ENCODE results near the gene SPON1. TPM values are rescaled to one million over a fixed set of nuclear protein-coding genes. Genes with fewer than 3 reads are reported as not detected.

Gene SPON1
- total and polyA plus RNA-seq, 2 experiments from 2014 or later, result 2.9 to 6.4 TPM

- no peaks in the 10 kb centered on the region; the same call in 1 of the 2 replicates for H3K36me3 ChIP-seq (ENCODE audit: insufficient read depth)
- H3F3A ChIP-seq (replicated peaks; ENCODE audit: low read depth), result peaks cover 14% of the 10 kb centered on the region
- Mint-ChIP-seq H3K4me1 (no peaks in the 10 kb centered on the region), H3K4me3 (no peak overlapping the region), H3K36me3 (ENCODE audit: low read depth) (peaks cover 49% of the 10 kb centered on the region), H3K9me3 (peaks cover 42% of the 10 kb centered on the region), H3K27ac (no peak overlapping the region), H3K27me3 (ENCODE audit: insufficient read depth, low read depth, poor library complexity) (peaks cover 27% of the 10 kb centered on the region)
- H3K27me3 ChIP-seq (ENCODE audit: insufficient read depth), result no peaks in the 10 kb centered on the region
- no peak overlapping the region for H3K27ac ChIP-seq (ENCODE audit: low read depth)
- no peak overlapping the region for H3K4me3 ChIP-seq
- H4K20me1 ChIP-seq (replicated peaks; ENCODE audit: insufficient read depth), result peaks cover 5% of the 10 kb centered on the region; the same call in 1 of the 2 replicates
- no peak overlapping the region for H3K4me2 ChIP-seq
- DNase-seq (ENCODE audit: low spot score) (no peak), ATAC-seq (no peak)
- TF ChIP-seq POLR2AphosphoS5 (IDR thresholded peaks at IDR 0.05; ENCODE audit: low read depth) (peak; percentile 56), ZNF114 (CRISPR knock-in tag; IDR thresholded peaks at IDR 0.05) (no peak)
- H2AFZ ChIP-seq, result no peak overlapping the region
- H3K79me2 ChIP-seq (replicated peaks; ENCODE audit: insufficient read depth), result no peaks in the 10 kb centered on the region
- H3K4me1 ChIP-seq (ENCODE audit: insufficient read depth), result no peaks in the 10 kb centered on the region
- peaks cover 18% of the 10 kb centered on the region for H3K9me2 ChIP-seq (ENCODE audit: insufficient read depth)
These were observed 299.8 kb downstream of the SPON1 start for GRCh38 chr11:14262271-14262846.

- Mint-ChIP-seq H3K27ac (no peak overlapping the region), H3K4me3 (no peak overlapping the region), H3K36me3 (ENCODE audit: low read depth) (peaks cover 66% of the 10 kb centered on the region), H3K27me3 (ENCODE audit: insufficient read depth, low read depth, poor library complexity) (peaks cover 25% of the 10 kb centered on the region), H3K9me3 (peaks cover 46% of the 10 kb centered on the region), H3K4me1 (peaks cover 4% of the 10 kb centered on the region; the same call in 1 of the 3 replicates)
- no peak for DNase-seq (ENCODE audit: low spot score)
- Histone ChIP-seq H3K27ac (ENCODE audit: low read depth) (no peak overlapping the region), H3K4me2 (no peak overlapping the region), H3K4me3 (no peak overlapping the region), H3K9me2 (ENCODE audit: insufficient read depth) (peaks cover 18% of the 10 kb centered on the region), H3K36me3 (ENCODE audit: insufficient read depth) (no peaks in the 10 kb centered on the region; the same call in 1 of the 2 replicates), H3K27me3 (ENCODE audit: insufficient read depth) (no peaks in the 10 kb centered on the region), H3K79me2 (replicated peaks; ENCODE audit: insufficient read depth) (no peaks in the 10 kb centered on the region), H3K4me1 (ENCODE audit: insufficient read depth) (no peaks in the 10 kb centered on the region), H3F3A (replicated peaks; ENCODE audit: low read depth) (peaks cover 14% of the 10 kb centered on the region), H2AFZ (no peak overlapping the region), H4K20me1 (replicated peaks; ENCODE audit: insufficient read depth) (no peaks in the 10 kb centered on the region; the same call in 1 of the 2 replicates)
- ATAC-seq, result no peak
- TF ChIP-seq CTCF (conservative IDR thresholded peaks at IDR 0.05; ENCODE audit: low read depth in 2 of 2) (no peak), ZNF331 (CRISPR knock-in tag; IDR thresholded peaks at IDR 0.05; ENCODE audit: low read depth) (no peak), EZH2 (IDR thresholded peaks at IDR 0.05; ENCODE audit: low read depth, unreplicated experiment) (no peak), ETS1 (IDR thresholded peaks at IDR 0.05) (no peak), CREB1 (CRISPR knock-in tag; IDR thresholded peaks at IDR 0.05; ENCODE audit: low read depth) (no peak), STAT1 (IDR thresholded peaks at IDR 0.05; ENCODE audit: unreplicated experiment) (no peak), NANOG (IDR thresholded peaks at IDR 0.05; ENCODE audit: borderline replicate concordance) (no peak), JUNB (IDR thresholded peaks at IDR 0.05; ENCODE audit: unreplicated experiment) (no peak), REST (IDR thresholded peaks at IDR 0.05; ENCODE audit: unreplicated experiment) (no peak), ZNF114 (CRISPR knock-in tag; IDR thresholded peaks at IDR 0.05) (no peak), EZH2phosphoT487 (IDR thresholded peaks at IDR 0.05; ENCODE audit: unreplicated experiment) (no peak)
These were observed 302.4 kb downstream of the SPON1 start for GRCh38 chr11:14264966-14265365.
